ENCODE data around the gene ANKRD33B.
"Not testable (repeated sequence)": the region's sequence is repeated elsewhere in the genome, so short reads cannot be mapped to it uniquely, and the experiment has no call there.

The ANKRD33B gene

GRCh38 chr5:10661401-10661800, 97.5 kb downstream of the ANKRD33B start:
- DNase-seq (ENCODE audit: low read depth) = no peak

GRCh38 chr5:10662083-10662482, 98.2 kb downstream of the ANKRD33B start:
- DNase-seq (ENCODE audit: low read depth) = no peak

GRCh38 chr5:10662661-10663488, 99.0 kb downstream of the ANKRD33B start:
- no peak for DNase-seq (ENCODE audit: low read depth)

GRCh38 chr5:10663489-10664179, 99.8 kb downstream of the ANKRD33B start:
- DNase-seq (ENCODE audit: low read depth) = no peak

- DNase-seq (ENCODE audit: low read depth) = not testable (repeated sequence)
Measured at GRCh38 chr5:10664180-10664769, 100.4 kb downstream of the ANKRD33B start.

- no peak for DNase-seq (ENCODE audit: low read depth)
Measured at GRCh38 chr5:10665799-10666198, 101.9 kb downstream of the ANKRD33B start.

GRCh38 chr5:10666531-10667299, 102.8 kb downstream of the ANKRD33B start:
- no peak for DNase-seq (ENCODE audit: low read depth)

GRCh38 chr5:10667431-10668057, 103.7 kb downstream of the ANKRD33B start:
- DNase-seq (ENCODE audit: low read depth) = no peak

GRCh38 chr5:10668697-10669096, 104.8 kb downstream of the ANKRD33B start:
- DNase-seq (ENCODE audit: low read depth) = no peak

- DNase-seq (ENCODE audit: low read depth) = no peak
Measured at GRCh38 chr5:10669983-10670382, 106.1 kb downstream of the ANKRD33B start.

- DNase-seq (ENCODE audit: low read depth) = no peak
Measured at GRCh38 chr5:10671041-10672008, 107.5 kb downstream of the ANKRD33B start.

- DNase-seq (ENCODE audit: low read depth) = no peak
Measured at GRCh38 chr5:10672146-10673016, 108.5 kb downstream of the ANKRD33B start.

GRCh38 chr5:10673017-10673389, 109.1 kb downstream of the ANKRD33B start:
- no peak for DNase-seq (ENCODE audit: low read depth)

GRCh38 chr5:10673407-10673806, 109.5 kb downstream of the ANKRD33B start:
- no peak for DNase-seq (ENCODE audit: low read depth)

GRCh38 chr5:10674096-10674495, 110.2 kb downstream of the ANKRD33B start:
- DNase-seq (ENCODE audit: low read depth) = no peak

GRCh38 chr5:10674582-10674981, 110.7 kb downstream of the ANKRD33B start:
- DNase-seq (ENCODE audit: low read depth) = no peak

- no peak for DNase-seq (ENCODE audit: low read depth)
Measured at GRCh38 chr5:10675177-10675700, 111.4 kb downstream of the ANKRD33B start.

GRCh38 chr5:10676224-10676623, 112.4 kb downstream of the ANKRD33B start:
- no peak for DNase-seq (ENCODE audit: low read depth)

- DNase-seq (ENCODE audit: low read depth) = no peak
Measured at GRCh38 chr5:10676946-10677345, 113.1 kb downstream of the ANKRD33B start.

Measured in activated T-cell treated with anti-CD3 and anti-CD28 coated beads for 1 hour (primary cell).